Measurements from ENCODE around the gene RLF.

The RLF gene, protein sequence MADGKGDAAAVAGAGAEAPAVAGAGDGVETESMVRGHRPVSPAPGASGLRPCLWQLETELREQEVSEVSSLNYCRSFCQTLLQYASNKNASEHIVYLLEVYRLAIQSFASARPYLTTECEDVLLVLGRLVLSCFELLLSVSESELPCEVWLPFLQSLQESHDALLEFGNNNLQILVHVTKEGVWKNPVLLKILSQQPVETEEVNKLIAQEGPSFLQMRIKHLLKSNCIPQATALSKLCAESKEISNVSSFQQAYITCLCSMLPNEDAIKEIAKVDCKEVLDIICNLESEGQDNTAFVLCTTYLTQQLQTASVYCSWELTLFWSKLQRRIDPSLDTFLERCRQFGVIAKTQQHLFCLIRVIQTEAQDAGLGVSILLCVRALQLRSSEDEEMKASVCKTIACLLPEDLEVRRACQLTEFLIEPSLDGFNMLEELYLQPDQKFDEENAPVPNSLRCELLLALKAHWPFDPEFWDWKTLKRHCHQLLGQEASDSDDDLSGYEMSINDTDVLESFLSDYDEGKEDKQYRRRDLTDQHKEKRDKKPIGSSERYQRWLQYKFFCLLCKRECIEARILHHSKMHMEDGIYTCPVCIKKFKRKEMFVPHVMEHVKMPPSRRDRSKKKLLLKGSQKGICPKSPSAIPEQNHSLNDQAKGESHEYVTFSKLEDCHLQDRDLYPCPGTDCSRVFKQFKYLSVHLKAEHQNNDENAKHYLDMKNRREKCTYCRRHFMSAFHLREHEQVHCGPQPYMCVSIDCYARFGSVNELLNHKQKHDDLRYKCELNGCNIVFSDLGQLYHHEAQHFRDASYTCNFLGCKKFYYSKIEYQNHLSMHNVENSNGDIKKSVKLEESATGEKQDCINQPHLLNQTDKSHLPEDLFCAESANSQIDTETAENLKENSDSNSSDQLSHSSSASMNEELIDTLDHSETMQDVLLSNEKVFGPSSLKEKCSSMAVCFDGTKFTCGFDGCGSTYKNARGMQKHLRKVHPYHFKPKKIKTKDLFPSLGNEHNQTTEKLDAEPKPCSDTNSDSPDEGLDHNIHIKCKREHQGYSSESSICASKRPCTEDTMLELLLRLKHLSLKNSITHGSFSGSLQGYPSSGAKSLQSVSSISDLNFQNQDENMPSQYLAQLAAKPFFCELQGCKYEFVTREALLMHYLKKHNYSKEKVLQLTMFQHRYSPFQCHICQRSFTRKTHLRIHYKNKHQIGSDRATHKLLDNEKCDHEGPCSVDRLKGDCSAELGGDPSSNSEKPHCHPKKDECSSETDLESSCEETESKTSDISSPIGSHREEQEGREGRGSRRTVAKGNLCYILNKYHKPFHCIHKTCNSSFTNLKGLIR (N-terminal part only)

GRCh38 chr1:40161125-40161887 is at the start of gene RLF:
Gene RLF (plus strand): TSS chr1:40161387. CDS start chr1:40161400, 13 bp downstream.
- in situ Hi-C loops (cut with MboI; ENCODE audit: low sequenced_read_pairs): no loop called here

GRCh38 chr1:40114400-40114799 is 46.8 kb upstream of the RLF start:
- in situ Hi-C loops (cut with MboI; ENCODE audit: low sequenced_read_pairs): no loop called here

DNA sequence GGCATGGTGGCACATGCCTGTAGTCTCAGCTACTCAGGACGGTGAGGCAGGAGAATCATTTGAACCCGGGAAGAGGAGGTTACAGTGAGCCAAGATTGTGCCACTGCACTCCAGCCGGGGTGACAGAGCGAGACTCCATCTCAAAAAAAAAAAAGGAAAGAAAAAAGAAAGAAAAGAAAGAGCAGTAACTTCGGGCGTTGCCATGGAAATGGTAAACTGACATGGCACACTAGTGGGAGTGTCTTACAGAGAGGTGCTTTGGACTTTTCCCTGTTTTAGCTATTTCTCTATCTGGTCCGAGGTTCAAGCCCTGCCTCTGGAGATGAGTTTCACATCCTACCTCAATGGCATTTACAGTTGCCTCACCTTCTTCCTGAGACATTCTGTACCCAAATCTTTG is 41.1 kb upstream of the RLF start:
- in situ Hi-C loops (cut with MboI; ENCODE audit: low sequenced_read_pairs): no loop called here

DNA sequence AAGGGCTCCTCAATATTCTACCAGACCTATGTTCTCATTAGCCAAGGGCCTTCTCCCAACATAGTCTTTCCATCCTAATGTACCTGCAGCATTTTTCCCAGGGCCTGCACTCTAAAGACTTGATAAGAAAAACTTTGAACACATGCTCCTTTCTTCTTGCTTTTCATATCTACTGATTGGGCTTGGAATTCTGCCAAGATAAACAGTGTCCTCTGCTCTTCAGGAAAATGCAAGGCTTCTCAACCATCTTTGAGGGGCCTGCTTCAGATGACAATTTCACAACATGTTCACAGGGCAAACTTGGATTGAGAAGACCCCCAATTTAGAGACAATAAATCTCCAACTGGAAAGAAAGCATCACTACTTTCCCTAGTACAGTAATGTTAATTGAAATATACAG is 38.3 kb upstream of the RLF start:
- in situ Hi-C loops (cut with MboI; ENCODE audit: low sequenced_read_pairs): no loop called here

GRCh38 chr1:40130892-40131291 is 30.3 kb upstream of the RLF start:
- in situ Hi-C loops (cut with MboI; ENCODE audit: low sequenced_read_pairs): no loop called here

DNA sequence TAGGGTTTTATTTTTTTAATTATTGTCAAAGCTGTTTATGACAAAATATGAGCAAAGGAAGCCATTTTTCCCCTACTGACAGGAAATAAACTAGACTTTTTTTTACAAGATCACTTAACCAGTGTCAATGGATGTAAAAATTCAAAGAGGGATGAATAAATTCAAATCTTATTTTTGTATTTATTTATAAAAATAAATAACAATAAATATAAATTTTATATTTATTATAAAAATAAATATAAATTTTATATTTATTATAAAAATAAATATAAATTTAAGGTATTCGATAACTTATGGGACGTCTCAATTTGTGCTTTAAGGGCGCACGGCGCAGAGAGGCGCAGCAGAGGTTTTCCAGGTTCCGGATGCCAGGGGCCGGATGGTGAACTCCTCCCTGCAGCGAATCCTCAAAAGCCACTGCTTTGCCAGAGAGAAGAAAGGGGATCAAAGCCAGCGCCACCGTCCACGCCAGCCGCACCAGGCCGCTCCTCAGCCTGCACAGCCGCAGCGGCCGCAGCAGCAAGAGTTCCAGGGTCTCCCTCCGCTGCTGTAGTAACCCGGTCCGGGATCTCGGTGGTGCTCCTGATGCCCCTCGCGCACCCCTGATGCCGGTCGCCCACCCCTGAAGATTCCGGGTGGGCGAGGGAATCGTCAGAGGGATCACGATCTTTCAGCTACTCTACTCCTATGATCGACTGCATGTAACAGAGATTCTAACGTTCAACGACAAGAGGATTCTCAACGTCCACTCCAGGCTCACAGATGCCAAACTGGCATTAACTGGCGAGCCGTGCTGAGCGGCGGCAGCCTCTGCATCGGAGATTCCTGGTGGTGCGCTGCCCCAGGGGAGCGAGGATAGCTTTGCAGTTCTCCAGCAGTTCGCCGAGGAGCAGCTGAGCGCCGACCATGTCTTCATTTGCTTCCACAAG is 28.5 kb upstream of the RLF start:
- in situ Hi-C loops (cut with MboI; ENCODE audit: low sequenced_read_pairs): no loop called here

- in situ Hi-C loops (cut with MboI; ENCODE audit: low sequenced_read_pairs): no loop called here
These were observed 27.9 kb upstream of the RLF start for GRCh38 chr1:40133312-40133665.

DNA sequence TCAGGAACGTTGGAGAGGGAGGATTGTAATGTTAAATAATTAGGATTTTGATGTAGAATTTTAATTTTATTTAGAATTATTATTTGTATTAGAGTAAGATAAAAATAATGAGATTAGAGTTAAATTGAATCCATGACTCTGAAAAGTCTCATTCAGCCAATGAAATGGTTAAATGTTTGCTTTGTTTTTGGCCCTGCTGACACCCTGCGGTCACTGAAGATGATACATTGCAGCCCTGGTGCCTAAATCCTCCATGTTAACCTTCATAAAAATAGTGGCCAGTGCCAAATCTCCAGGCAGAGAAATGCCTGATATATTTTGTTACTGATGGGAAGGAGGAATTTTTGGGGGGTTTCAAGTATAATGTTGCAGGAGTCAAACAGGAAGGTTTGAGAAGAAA is 27.3 kb upstream of the RLF start:
- in situ Hi-C loops (cut with MboI; ENCODE audit: low sequenced_read_pairs): no loop called here

- in situ Hi-C loops (cut with MboI; ENCODE audit: low sequenced_read_pairs): no loop called here
These were observed 20.8 kb upstream of the RLF start for GRCh38 chr1:40140211-40140973.

- in situ Hi-C loops (cut with MboI; ENCODE audit: low sequenced_read_pairs): no loop called here
These were observed 19.2 kb upstream of the RLF start for GRCh38 chr1:40141878-40142535.

DNA sequence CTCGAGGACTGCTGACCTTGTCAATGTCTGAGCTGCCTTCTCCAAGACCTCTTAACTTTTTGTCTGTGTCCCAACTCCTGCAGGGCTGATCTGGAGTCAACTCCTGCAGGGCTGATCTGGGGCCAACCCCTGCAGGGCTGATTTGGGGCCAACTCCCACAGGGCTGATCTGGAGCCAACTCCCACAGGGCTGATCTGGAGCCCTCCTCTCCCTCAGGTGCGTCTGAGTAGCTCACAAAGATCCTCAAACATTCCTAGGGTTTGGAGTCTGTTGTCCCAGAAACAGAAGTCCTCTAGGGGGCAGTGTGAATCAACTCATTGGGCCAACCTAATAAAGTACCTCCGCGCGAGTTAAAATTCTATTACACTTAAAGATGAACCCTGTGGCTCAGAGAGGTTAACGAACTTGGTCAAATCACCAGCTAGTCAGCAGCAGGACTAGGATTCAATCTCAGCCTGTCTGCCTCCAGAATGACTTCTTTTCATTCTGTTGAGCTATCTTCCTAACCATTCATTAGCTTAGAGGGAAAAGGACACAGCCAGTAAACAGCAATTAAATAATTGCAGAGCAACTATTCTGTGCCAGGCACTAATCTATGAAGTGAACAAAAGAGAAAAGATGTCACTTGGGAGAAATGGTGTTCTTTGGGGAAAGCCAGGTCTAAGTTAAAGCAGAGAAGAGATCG is 17.2 kb upstream of the RLF start:
- in situ Hi-C loops (cut with MboI; ENCODE audit: low sequenced_read_pairs): no loop called here

DNA sequence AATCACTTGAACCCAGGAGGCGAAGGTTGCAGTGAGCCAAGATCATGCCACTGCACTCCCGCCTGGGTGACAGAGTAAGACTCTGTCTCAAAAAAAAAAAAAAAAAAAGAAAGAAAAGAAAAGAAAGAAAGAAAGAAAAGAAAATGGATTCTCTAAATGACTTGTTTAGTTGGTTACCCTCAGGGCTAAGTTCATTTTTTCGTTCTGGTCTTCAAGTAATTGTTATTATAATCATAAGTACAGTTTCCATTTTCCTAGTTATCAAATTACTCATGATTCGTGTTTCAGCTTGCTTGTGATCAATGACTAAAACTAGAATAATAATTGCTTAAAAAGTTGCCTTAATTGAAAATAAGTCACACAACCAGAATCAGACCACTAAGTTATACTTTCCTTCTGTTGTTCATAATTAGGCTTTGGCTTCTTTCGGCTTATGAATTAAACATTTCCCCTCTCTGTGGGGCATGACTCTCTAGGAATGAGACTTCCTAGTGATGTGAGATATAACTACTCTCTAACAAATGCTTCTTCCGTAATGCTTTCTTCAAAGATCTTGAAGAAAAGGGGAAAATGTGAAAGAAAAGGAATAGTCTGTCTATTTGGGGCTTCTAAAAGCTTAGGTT is 9.6 kb upstream of the RLF start:
- in situ Hi-C loops (cut with MboI; ENCODE audit: low sequenced_read_pairs): no loop called here

DNA sequence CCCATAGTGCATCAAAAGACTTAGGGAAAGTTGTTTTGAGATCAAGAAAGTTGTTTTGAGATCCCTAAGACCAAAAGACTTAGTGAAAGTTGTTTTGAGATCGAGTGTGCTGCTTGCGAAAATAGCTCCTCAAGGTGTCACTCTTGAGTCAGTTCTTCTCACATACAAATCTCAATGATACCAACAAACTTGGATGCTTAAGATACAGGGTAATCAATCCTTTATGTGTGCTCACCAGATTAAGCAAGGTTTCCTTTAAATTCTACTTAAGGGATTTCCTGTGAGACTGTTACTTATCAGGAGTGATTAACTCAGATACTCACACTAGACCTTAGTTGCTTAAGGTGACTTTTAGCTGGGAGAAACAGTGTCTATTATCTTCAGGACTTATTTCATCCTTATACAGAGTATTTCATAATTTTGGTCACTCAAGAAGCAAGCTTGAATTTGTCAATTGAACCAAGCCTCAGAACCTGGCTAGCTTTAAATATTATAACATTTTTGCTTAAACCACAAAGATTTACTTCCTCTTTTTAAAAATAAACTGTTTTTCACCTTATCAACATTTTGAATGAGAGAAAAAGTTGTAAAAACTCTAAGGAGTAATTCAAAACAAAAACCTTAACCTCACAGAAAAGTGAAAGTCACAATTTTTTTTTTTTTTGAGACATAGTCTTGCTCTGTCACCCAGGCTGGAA is 8.0 kb upstream of the RLF start:
- in situ Hi-C loops (cut with MboI; ENCODE audit: low sequenced_read_pairs): no loop called here

DNA sequence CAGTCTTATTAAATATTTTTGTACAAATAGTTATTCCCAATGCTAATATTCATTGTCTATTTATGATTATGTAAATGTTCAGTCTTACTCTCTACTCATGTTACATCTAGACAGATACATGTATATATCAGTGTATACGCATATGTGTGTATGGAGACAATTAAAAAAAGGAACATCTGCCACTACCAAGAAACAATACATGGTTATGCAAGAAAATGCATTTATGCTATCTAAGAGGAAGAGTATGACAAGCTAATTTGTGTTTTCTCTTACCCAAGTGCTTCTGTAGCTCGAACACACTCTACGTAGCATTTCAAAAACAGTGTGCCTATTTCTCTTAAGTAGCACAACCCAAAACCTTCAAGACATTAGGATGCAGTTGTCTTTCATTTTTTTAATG is 6.1 kb upstream of the RLF start:
- in situ Hi-C loops (cut with MboI; ENCODE audit: low sequenced_read_pairs): no loop called here

GRCh38 chr1:40155910-40156309 is 5.3 kb upstream of the RLF start:
- in situ Hi-C loops (cut with MboI; ENCODE audit: low sequenced_read_pairs): no loop called here

- in situ Hi-C loops (cut with MboI; ENCODE audit: low sequenced_read_pairs): no loop called here
These were observed 422 bp upstream of the RLF start for GRCh38 chr1:40160806-40161124.

Measured in hTERT RPE-1 (cell line).